ENCODE data around the gene FMNL2.

FMNL2 gene

GRCh38 chr2:152542337-152542994 lies 207.5 kb downstream of the FMNL2 start:
- Histone ChIP-seq H3K9ac (ENCODE audit: low read length) (no peak overlapping the region), H3F3A (ENCODE audit: insufficient read depth, low read length) (no peaks in the 10 kb centered on the region), H3K36me3 (ENCODE audit: insufficient read depth, low read length) (no peaks in the 10 kb centered on the region), H3K9me2 (ENCODE audit: low read depth, low read length) (no peaks in the 10 kb centered on the region), H3K27me3 (ENCODE audit: insufficient read depth, low read length) (no peaks in the 10 kb centered on the region), H2AFZ (ENCODE audit: low read length) (no peak overlapping the region), H3K4me1 (ENCODE audit: insufficient read depth, low read length, severe bottlenecking) (no peaks in the 10 kb centered on the region), H3K4me3 (ENCODE audit: low read depth, low read length, poor library complexity, severe bottlenecking) (no peak overlapping the region), H4K20me1 (ENCODE audit: insufficient read depth, low read length) (no peaks in the 10 kb centered on the region), H3K79me2 (ENCODE audit: insufficient read depth, low read length) (no peaks in the 10 kb centered on the region), H3K27ac (ENCODE audit: low read depth, low read length, poor library complexity, severe bottlenecking) (no peak overlapping the region), H3K9me3 (ENCODE audit: low read length) (no peaks in the 10 kb centered on the region), H3K4me2 (ENCODE audit: low read length) (no peak overlapping the region)
- no peak for TF ChIP-seq EZH2 (IDR thresholded peaks at IDR 0.05; ENCODE audit: borderline replicate concordance, low read length)
- TF ChIP-seq, protein P1, sequence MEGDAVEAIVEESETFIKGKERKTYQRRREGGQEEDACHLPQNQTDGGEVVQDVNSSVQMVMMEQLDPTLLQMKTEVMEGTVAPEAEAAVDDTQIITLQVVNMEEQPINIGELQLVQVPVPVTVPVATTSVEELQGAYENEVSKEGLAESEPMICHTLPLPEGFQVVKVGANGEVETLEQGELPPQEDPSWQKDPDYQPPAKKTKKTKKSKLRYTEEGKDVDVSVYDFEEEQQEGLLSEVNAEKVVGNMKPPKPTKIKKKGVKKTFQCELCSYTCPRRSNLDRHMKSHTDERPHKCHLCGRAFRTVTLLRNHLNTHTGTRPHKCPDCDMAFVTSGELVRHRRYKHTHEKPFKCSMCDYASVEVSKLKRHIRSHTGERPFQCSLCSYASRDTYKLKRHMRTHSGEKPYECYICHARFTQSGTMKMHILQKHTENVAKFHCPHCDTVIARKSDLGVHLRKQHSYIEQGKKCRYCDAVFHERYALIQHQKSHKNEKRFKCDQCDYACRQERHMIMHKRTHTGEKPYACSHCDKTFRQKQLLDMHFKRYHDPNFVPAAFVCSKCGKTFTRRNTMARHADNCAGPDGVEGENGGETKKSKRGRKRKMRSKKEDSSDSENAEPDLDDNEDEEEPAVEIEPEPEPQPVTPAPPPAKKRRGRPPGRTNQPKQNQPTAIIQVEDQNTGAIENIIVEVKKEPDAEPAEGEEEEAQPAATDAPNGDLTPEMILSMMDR (IDR thresholded peaks at IDR 0.05; ENCODE audit: low read length), result no peak

DNA sequence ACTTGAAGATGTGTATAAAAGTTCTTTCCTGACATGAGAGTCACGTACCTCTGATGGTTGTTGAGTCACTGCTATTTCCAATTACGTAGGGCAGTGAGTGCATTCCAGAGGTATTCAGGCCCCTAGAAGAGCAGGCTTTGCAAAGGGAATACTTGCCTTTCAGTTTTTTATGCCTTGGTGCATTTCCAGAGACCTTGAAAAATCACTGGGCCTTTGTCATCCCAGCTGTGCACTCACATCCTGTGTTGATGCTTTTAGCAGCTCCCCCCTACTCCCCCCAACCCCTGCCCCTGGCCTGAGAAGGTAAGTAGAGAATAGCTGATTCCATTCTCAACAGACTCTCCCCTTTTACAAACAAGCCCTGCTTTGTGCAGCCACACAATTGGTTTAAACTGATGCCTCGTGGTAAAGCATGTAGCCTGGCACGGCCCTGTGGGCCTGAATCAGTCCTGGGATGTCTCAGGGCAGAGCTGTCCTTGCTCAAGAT lies 208.1 kb downstream of the FMNL2 start:
- Histone ChIP-seq H3K4me2 (ENCODE audit: low read length) (no peak overlapping the region), H3K9me3 (ENCODE audit: low read length) (no peaks in the 10 kb centered on the region), H3K36me3 (ENCODE audit: insufficient read depth, low read length) (no peaks in the 10 kb centered on the region), H4K20me1 (ENCODE audit: insufficient read depth, low read length) (no peaks in the 10 kb centered on the region), H3K9me2 (ENCODE audit: low read depth, low read length) (no peaks in the 10 kb centered on the region), H3K27me3 (ENCODE audit: insufficient read depth, low read length) (no peaks in the 10 kb centered on the region), H3K27ac (ENCODE audit: low read depth, low read length, poor library complexity, severe bottlenecking) (no peak overlapping the region), H3K4me3 (ENCODE audit: low read depth, low read length, poor library complexity, severe bottlenecking) (no peak overlapping the region), H3K79me2 (ENCODE audit: insufficient read depth, low read length) (no peaks in the 10 kb centered on the region), H3F3A (ENCODE audit: insufficient read depth, low read length) (no peaks in the 10 kb centered on the region), H3K4me1 (ENCODE audit: insufficient read depth, low read length, severe bottlenecking) (no peaks in the 10 kb centered on the region), H2AFZ (ENCODE audit: low read length) (no peak overlapping the region), H3K9ac (ENCODE audit: low read length) (no peak overlapping the region)
- TF ChIP-seq, protein P1 (IDR thresholded peaks at IDR 0.05; ENCODE audit: low read length), result no peak
- no peak for TF ChIP-seq EZH2 (IDR thresholded peaks at IDR 0.05; ENCODE audit: borderline replicate concordance, low read length)

DNA sequence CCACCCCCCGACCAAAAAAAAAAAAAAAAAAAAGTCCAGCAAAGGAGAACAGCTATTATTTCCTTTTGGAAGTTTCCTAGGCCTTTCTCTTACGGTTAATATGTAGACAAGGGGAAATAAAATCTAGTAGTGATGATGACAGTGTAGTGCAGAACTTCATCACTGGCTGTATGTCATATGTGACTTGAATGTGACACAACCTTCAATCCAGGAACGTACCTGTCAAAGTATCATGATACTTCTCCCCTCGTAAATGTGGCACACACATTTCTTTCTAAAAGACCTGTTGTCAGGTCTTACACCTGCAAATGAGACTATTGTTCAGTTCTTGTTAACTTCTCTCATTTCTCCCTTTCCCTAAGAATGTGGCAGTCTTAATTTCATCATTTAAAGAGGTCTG lies 208.7 kb downstream of the FMNL2 start:
- Histone ChIP-seq H3K27me3 (ENCODE audit: insufficient read depth, low read length) (no peaks in the 10 kb centered on the region), H3F3A (ENCODE audit: insufficient read depth, low read length) (no peaks in the 10 kb centered on the region), H3K4me1 (ENCODE audit: insufficient read depth, low read length, severe bottlenecking) (no peaks in the 10 kb centered on the region), H3K4me3 (ENCODE audit: low read depth, low read length, poor library complexity, severe bottlenecking) (no peak overlapping the region), H3K9me3 (ENCODE audit: low read length) (no peaks in the 10 kb centered on the region), H3K27ac (ENCODE audit: low read depth, low read length, poor library complexity, severe bottlenecking) (no peak overlapping the region), H3K36me3 (ENCODE audit: insufficient read depth, low read length) (no peaks in the 10 kb centered on the region), H3K4me2 (ENCODE audit: low read length) (no peak overlapping the region), H3K79me2 (ENCODE audit: insufficient read depth, low read length) (no peaks in the 10 kb centered on the region), H3K9me2 (ENCODE audit: low read depth, low read length) (no peaks in the 10 kb centered on the region), H4K20me1 (ENCODE audit: insufficient read depth, low read length) (no peaks in the 10 kb centered on the region), H3K9ac (ENCODE audit: low read length) (no peak overlapping the region), H2AFZ (ENCODE audit: low read length) (no peak overlapping the region)
- TF ChIP-seq, protein P1 (IDR thresholded peaks at IDR 0.05; ENCODE audit: low read length), result no peak
- no peak for TF ChIP-seq EZH2 (IDR thresholded peaks at IDR 0.05; ENCODE audit: borderline replicate concordance, low read length)
